A673 (cell line): ENCODE data around the gene RIBC2.

Experiments
- EZH2 ChIP-seq: fragments of 200-600 bp; sonication (generic); IDR thresholded peaks from 2 replicates; pipeline ENCODE4 v1.6.1; 2017; ENCODE audit warnings: borderline replicate concordance, low read depth, mild to moderate bottlenecking, mixed read lengths, antibody characterized with exemption, low read length; ENCODE audit not compliant: poor library complexity, severe bottlenecking
- TF ChIP-seq, protein P1 (sequence below): fragments of 300-800, 200-600 bp; sonication (generic); conservative IDR thresholded peaks from 2 replicates; pipeline ENCODE4 v1.5.1; 2017; ENCODE audit warnings: low read depth, mild to moderate bottlenecking, antibody characterized with exemption, low read length, moderate library complexity, mixed read lengths

DNA sequence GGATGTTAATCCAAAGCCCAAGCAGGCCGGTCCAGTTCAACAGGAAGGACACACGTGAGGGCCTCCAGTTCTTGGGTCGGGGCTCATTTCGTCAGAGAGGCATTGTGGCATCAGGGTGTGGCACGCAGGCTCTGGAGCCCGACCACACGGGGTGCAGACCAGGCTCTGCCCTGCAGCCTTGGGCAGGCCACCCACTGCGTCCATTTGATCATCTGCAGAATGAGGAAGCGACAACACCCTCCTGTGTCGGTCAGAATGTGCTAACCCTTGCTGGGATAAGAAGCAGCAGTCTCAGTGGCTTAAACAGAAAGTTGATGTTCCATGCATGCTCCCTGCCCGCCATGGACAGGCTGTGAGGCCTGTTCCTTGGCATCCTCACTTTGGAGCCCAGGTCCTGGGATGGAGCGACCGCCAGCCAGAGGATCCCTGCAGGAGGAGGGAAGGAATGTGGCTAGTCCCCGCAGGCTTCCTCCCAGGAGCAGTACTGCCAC, 10.8 kb downstream of the RIBC2 start:
- TF ChIP-seq, protein P1, sequence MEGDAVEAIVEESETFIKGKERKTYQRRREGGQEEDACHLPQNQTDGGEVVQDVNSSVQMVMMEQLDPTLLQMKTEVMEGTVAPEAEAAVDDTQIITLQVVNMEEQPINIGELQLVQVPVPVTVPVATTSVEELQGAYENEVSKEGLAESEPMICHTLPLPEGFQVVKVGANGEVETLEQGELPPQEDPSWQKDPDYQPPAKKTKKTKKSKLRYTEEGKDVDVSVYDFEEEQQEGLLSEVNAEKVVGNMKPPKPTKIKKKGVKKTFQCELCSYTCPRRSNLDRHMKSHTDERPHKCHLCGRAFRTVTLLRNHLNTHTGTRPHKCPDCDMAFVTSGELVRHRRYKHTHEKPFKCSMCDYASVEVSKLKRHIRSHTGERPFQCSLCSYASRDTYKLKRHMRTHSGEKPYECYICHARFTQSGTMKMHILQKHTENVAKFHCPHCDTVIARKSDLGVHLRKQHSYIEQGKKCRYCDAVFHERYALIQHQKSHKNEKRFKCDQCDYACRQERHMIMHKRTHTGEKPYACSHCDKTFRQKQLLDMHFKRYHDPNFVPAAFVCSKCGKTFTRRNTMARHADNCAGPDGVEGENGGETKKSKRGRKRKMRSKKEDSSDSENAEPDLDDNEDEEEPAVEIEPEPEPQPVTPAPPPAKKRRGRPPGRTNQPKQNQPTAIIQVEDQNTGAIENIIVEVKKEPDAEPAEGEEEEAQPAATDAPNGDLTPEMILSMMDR, result no peak
- TF ChIP-seq EZH2, result no peak
